GM19452 (cell line): Measurements from ENCODE around the gene IKBIP.
"Not testable (repeated sequence)": the region's sequence is repeated elsewhere in the genome, so short reads cannot be mapped to it uniquely, and the experiment has no call there.

Source experiments
- ATAC-seq: cut with Tn5 transposase; IDR thresholded peaks from one replicate; pipeline ENCODE4 v1.9.1; 2021; ENCODE audit not compliant: unreplicated experiment

IKBIP gene

GRCh38 chr12:98638009-98638408, 6.6 kb downstream of the IKBIP start:
- ATAC-seq, result no peak

- ATAC-seq, result no peak
These were observed 7.5 kb downstream of the IKBIP start for GRCh38 chr12:98637068-98637467.

GRCh38 chr12:98635657-98636323, 8.8 kb downstream of the IKBIP start:
- peak; percentile 88 for ATAC-seq

- no peak for ATAC-seq
These were observed 25.6 kb downstream of the IKBIP start for GRCh38 chr12:98618952-98619351.

- ATAC-seq, result peak; percentile 88
These were observed 31.8 kb downstream of the IKBIP start for GRCh38 chr12:98612696-98613334.

- ATAC-seq, result no peak
These were observed 34.0 kb downstream of the IKBIP start for GRCh38 chr12:98610596-98610995.

- ATAC-seq, result no peak
These were observed 38.1 kb downstream of the IKBIP start for GRCh38 chr12:98606359-98606988.

- no peak for ATAC-seq
These were observed 42.7 kb downstream of the IKBIP start for GRCh38 chr12:98601924-98602323.

GRCh38 chr12:98597313-98597712, 47.3 kb downstream of the IKBIP start:
- not testable (repeated sequence) for ATAC-seq

GRCh38 chr12:98595243-98595988, 49.2 kb downstream of the IKBIP start:
- ATAC-seq, result no peak

- ATAC-seq, result no peak
These were observed 50.3 kb downstream of the IKBIP start for GRCh38 chr12:98594050-98594835.

GRCh38 chr12:98593351-98594049, 51.1 kb downstream of the IKBIP start, which contains the start of gene SLC25A3:
Gene SLC25A3 (plus strand): TSS chr12:98593686. CDS start chr12:98593979, 293 bp downstream.
- ATAC-seq, result peak; percentile 99

GRCh38 chr12:98592825-98593322, 51.7 kb downstream of the IKBIP start:
- peak; percentile 1 for ATAC-seq

- no peak for ATAC-seq
These were observed 53.4 kb downstream of the IKBIP start for GRCh38 chr12:98591209-98591608.

GRCh38 chr12:98587084-98587483, 57.5 kb downstream of the IKBIP start:
- no peak for ATAC-seq

GRCh38 chr12:98582093-98582492, 62.5 kb downstream of the IKBIP start:
- ATAC-seq, result no peak

- no peak for ATAC-seq
These were observed 63.5 kb downstream of the IKBIP start for GRCh38 chr12:98581101-98581500.

GRCh38 chr12:98580695-98581094, 63.9 kb downstream of the IKBIP start:
- no peak for ATAC-seq

- ATAC-seq, result no peak
These were observed 64.8 kb downstream of the IKBIP start for GRCh38 chr12:98579835-98580234.

GRCh38 chr12:98579347-98579746, 65.2 kb downstream of the IKBIP start:
- no peak for ATAC-seq
